GM21390 (cell line): Measurements from ENCODE around the gene C1QL2.

Experiments
- ATAC-seq: cut with Tn5 transposase; IDR thresholded peaks from one replicate; pipeline ENCODE4 v1.9.1; 2021; ENCODE audit not compliant: unreplicated experiment

The C1QL2 gene

GRCh38 chr2:119158563-119159347 lies at the start of gene C1QL2:
TSS of gene C1QL2 (minus strand) at chr2:119158751. CDS start at chr2:119158269, 482 bp downstream.
- no peak for ATAC-seq

- no peak for ATAC-seq
These were observed 48.9 kb upstream of the C1QL2 start for GRCh38 chr2:119207447-119207846.

GRCh38 chr2:119206201-119206600 lies 47.6 kb upstream of the C1QL2 start:
- no peak for ATAC-seq

- no peak for ATAC-seq
These were observed 46.6 kb upstream of the C1QL2 start for GRCh38 chr2:119205001-119205706.

- ATAC-seq, result no peak
These were observed 46.0 kb upstream of the C1QL2 start for GRCh38 chr2:119204525-119204924.

- ATAC-seq, result no peak
These were observed 44.2 kb upstream of the C1QL2 start for GRCh38 chr2:119202610-119203310.

- ATAC-seq, result no peak
These were observed 43.3 kb upstream of the C1QL2 start for GRCh38 chr2:119201815-119202214.

- ATAC-seq, result no peak
These were observed 39.8 kb upstream of the C1QL2 start for GRCh38 chr2:119198240-119198840.

GRCh38 chr2:119197529-119198239 lies 39.1 kb upstream of the C1QL2 start:
- ATAC-seq, result no peak

- no peak for ATAC-seq
These were observed 38.5 kb upstream of the C1QL2 start for GRCh38 chr2:119197126-119197405.

- ATAC-seq, result no peak
These were observed 38.0 kb upstream of the C1QL2 start for GRCh38 chr2:119196301-119197125.

- no peak for ATAC-seq
These were observed 37.3 kb upstream of the C1QL2 start for GRCh38 chr2:119195887-119196286.

GRCh38 chr2:119195001-119195400 lies 36.5 kb upstream of the C1QL2 start:
- no peak for ATAC-seq

GRCh38 chr2:119192893-119193292 lies 34.3 kb upstream of the C1QL2 start:
- ATAC-seq, result no peak

- ATAC-seq, result no peak
These were observed 32.0 kb upstream of the C1QL2 start for GRCh38 chr2:119190321-119191111.

- ATAC-seq, result no peak
These were observed 26.0 kb upstream of the C1QL2 start for GRCh38 chr2:119184512-119184911.

- no peak for ATAC-seq
These were observed 23.4 kb upstream of the C1QL2 start for GRCh38 chr2:119181791-119182445.

- ATAC-seq, result no peak
These were observed 22.8 kb upstream of the C1QL2 start for GRCh38 chr2:119181391-119181790.

- ATAC-seq, result no peak
These were observed 22.3 kb upstream of the C1QL2 start for GRCh38 chr2:119180892-119181291.
